Ovary (tissue), 9 donors: Measurements from ENCODE around the gene PRDM15. TPM values are rescaled to one million over a fixed set of nuclear protein-coding genes. Genes with fewer than 3 reads are reported as not detected.

Experiments
- DNase-seq, 5 donors: peaks; one replicate each; pipeline ENCODE4 v3.0.0-alpha.2; 2019 to 2020
- H3K27ac ChIP-seq, 2 donors: fragments of 200-600 bp; one replicate each; pipeline versions ENCODE4 v1.5.1 to v1.8.0; 2019 to 2022
- H3K27me3 ChIP-seq: fragments of 200-600 bp; one replicate; pipeline ENCODE4 v1.8.0; 2022
- H3K36me3 ChIP-seq: fragments of 200-600 bp; sonication (generic); one replicate; pipeline ENCODE4 v1.5.1; 2019
- H3K4me1 ChIP-seq: one replicate; pipeline ENCODE4 v1.8.1; 2013; ENCODE audit warnings: mild to moderate bottlenecking, moderate library complexity; ENCODE audit not compliant: insufficient read depth
- H3K4me3 ChIP-seq: fragments of 200-600 bp; sonication (generic); one replicate; pipeline ENCODE4 v1.5.1; 2017
- H3K9me3 ChIP-seq, 2 donors: fragments of 200-600 bp in 1 of 2; sonication (generic) in 1 of 2; one replicate each; pipeline versions ENCODE4 v1.5.1 to v1.8.1; 2013 to 2019; ENCODE audit warnings: mild to moderate bottlenecking in 1 of 2, moderate library complexity in 1 of 2
- CTCF ChIP-seq, 3 donors: fragments of 450-650 bp in 2 of 3; fragments of 200-600 bp in 1 of 3; IDR thresholded peaks; one replicate each; pipeline versions ENCODE4 v1.5.1 to v1.8.0; 2016 to 2022; ENCODE audit warnings: antibody characterized with exemption in 3 of 3, mild to moderate bottlenecking in 1 of 3
- EP300 ChIP-seq: sonication (generic); formaldehyde crosslinking; IDR thresholded peaks from one replicate; pipeline ENCODE4 v1.6.1; 2017; ENCODE audit warnings: antibody characterized with exemption
- POLR2A ChIP-seq: fragments of 450-650 bp; IDR thresholded peaks from one replicate; pipeline ENCODE4 v1.6.1; 2017; ENCODE audit warnings: antibody characterized with exemption, mild to moderate bottlenecking, moderate library complexity
- WGBS, 3 donors: extraction: QIAGEN DNeasy Blood & Tissue Kit in 1 of 3; methylation state at CpG; one replicate each; pipeline versions ENCODE4 v1.1.5 to v1.1.7; 2013 to 2017; 5-methylcytosine and 5-hydroxymethylcytosine counted together
- intact Hi-C, 4 donors: fragments of 100-400 bp; cut with DNase I; formaldehyde crosslinking; loops; one replicate each; pipeline versions ENCODE4 v1.11.0 to v1.15.1; 2022 to 2023
- polyA plus RNA-seq, 2 donors: library from polyadenylated mRNA; stranded (reverse); fragments of 200-250 nt in 1 of 2; fragments of 350-450 nt in 1 of 2; fragmentation: Illumina TruSeq in 1 of 2; extraction: RNeasy Lipid Tissue Mini Kit (QIAGEN cat#74804) in 1 of 2; gene quantifications; one replicate each; pipeline ENCODE4 v1.2.3, GENCODE V29; 2013 to 2014
- total RNA-seq, 7 donors: library from RNA; depleted of rRNA in 2 of 7; stranded (reverse); fragments of >200 nt in 2 of 7; fragmentation: NEBNext Ultra II Directional in 3 of 7; extraction: Animal tissue kit (Norgen Biotek cat#: 25700) in 3 of 7; gene quantifications; one replicate each; pipeline versions ENCODE4 v1.1.0 to v1.2.4, GENCODE V29; 2016 to 2023
- donor health status: DM: no; HTN: no; CAD: no; lungs with moderate emphysema.
- donor health status: DM: no; HTN: no; CAD: no.
- donor health status: Bipolar disorder and iron deficiency.
- donor health status: DM: yes; HTN: yes; CAD: no.
- donor health status: DM: no; HTN: no; CAD: no.
- donor health status: DM: yes; HTN: yes; CAD: no.

PRDM15 gene
- total and polyA plus RNA-seq, 9 donors = 2.0 to 10.9 (median 5.9) TPM

DNA sequence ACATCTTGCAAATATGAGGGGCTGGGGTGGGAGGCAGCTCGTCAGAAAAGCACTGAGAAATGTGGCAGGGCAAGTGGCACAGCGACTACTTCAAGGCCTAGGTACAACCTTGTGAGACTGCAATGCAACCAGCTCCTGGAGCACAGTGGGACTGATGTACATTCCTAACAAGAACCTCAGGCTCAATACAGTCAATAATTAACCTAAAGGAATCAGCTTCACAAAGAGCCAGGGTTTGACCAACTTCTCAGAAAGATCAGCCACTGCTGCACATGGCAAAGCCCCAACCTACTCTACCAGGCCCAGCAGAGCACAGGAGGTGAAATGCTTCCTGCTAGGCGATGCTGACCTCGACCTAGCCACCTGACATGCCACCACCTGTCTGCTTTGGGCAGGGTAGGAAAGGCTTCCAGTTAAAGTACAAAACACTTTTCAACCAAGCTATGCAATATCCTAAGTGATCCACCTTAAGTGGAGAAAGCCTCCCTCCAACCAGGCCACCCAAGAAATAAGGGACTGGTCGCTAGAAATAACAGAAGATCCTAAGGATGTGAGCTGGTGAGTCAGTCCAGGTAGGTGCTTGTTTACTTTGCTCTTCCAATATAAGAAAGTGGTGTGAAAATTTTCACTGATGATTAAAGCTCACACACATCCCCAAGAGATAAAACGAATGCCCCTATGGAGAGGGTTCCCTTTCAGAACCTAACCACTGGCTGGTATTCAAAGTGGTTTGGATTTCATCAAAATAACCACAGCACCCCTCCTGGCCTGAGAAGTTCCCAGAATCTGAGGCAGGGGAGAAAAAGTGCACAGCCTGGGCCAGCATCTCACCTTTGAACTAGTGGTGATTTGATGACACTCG is 114.4 kb downstream of the PRDM15 start:
- Histone ChIP-seq H3K4me1 (no peaks in the 10 kb centered on the region), H3K9me3 (no peaks in the 10 kb centered on the region), H3K36me3 (no peaks in the 10 kb centered on the region), H3K27ac (no peak overlapping the region), H3K4me3 (no peak overlapping the region), H3K27me3 (no peaks in the 10 kb centered on the region)
- DNase-seq = no peak
- intact Hi-C loops = no loop called here
- no peak for TF ChIP-seq EP300
- TF ChIP-seq POLR2A = no peak
- TF ChIP-seq CTCF (IDR thresholded peaks at IDR 0.05) = no peak
- 83 to 90% (median 89%) methylated on average over 7 of the region's 7 CpGs for WGBS, 3 donors

DNA sequence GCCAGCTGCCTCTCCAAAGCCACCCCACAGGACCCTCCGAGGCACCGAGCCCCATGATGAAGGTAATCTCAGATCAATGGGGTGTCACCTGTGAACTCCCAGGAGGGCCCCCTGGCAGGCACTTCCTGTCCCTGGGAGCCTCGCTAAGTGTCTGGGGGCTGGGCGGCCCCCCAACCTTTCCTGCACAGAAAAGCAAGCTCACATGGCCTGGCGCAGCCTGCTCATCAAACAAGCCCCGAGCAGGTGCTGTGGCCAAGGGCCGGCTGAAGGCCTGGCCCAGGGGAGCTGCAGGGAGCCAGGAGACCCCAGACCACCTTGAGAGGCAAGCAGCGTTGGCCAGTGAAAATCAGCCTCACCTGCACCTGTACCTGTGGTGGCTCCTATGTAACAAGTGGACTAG is 115.1 kb downstream of the PRDM15 start:
- intact Hi-C loops = no loop called here
- Histone ChIP-seq H3K27ac (no peak overlapping the region), H3K4me1 (no peaks in the 10 kb centered on the region), H3K36me3 (no peaks in the 10 kb centered on the region), H3K4me3 (no peak overlapping the region), H3K9me3 (no peaks in the 10 kb centered on the region), H3K27me3 (no peaks in the 10 kb centered on the region)
- WGBS, 3 donors = 62 to 79% (median 71%) methylated on average over 5 to 8 of the region's 8 CpGs
- no peak for DNase-seq
- TF ChIP-seq EP300 (no peak), POLR2A (no peak)

DNA sequence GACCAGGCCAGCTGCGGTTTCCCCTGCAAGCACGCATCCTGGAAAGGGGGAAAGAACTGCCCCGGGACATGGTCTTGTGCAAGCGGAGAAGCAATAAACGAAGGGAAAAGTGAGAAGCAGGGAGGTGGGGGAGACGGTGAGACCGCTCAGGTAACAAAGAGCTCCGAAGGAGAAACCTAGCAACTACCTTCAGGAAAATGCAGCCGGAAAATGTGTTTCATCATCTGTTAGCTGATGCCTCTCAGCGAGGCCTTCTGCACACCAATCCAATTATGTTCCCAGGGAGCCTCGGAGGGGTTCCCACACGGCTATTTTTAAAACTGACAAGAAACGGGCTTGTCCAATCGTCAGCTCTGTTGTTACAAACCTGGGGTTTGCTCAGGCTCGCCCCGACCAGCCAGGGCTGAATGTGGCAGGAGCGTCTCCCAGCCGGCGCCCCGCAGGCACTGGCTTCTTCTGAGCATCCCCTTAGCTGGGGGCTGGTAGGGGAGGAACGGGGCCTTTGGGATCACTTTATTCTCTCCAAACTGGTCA is 115.7 kb downstream of the PRDM15 start:
- no peaks in the 10 kb centered on the region for H3K36me3 ChIP-seq
- no peaks in the 10 kb centered on the region for H3K4me1 ChIP-seq
- no peak for DNase-seq
- WGBS, 3 donors = 30 to 37% (median 36%) methylated on average over 21 of the region's 21 CpGs
- H3K27ac ChIP-seq = no peak overlapping the region
- no peak overlapping the region for H3K4me3 ChIP-seq
- no peak for TF ChIP-seq POLR2A
- TF ChIP-seq EP300 = no peak
- TF ChIP-seq CTCF (IDR thresholded peaks at IDR 0.05) = no peak
- H3K9me3 ChIP-seq = no peaks in the 10 kb centered on the region
- intact Hi-C loops = no loop called here
- no peaks in the 10 kb centered on the region for H3K27me3 ChIP-seq

- WGBS, 3 donors = 17 to 27% (median 23%) methylated on average over 16 of the region's 16 CpGs
- H3K27me3 ChIP-seq = no peaks in the 10 kb centered on the region
- DNase-seq = no peak
Observed at GRCh38 chr21:41762753-41763152, 116.4 kb downstream of the PRDM15 start.

More at GRCh38 chr21:41762753-41763152, 116.4 kb downstream of the PRDM15 start:
- Histone ChIP-seq H3K9me3 (no peaks in the 10 kb centered on the region), H3K4me3 (no peak overlapping the region), H3K36me3 (no peaks in the 10 kb centered on the region), H3K27ac (no peak overlapping the region), H3K4me1 (no peaks in the 10 kb centered on the region)
- intact Hi-C loops = no loop called here
- TF ChIP-seq CTCF (IDR thresholded peaks at IDR 0.05) (no peak), EP300 (no peak), POLR2A (no peak)
